ENCODE results near the gene SLC6A9. TPM values are rescaled to one million over a fixed set of nuclear protein-coding genes. Genes with fewer than 3 reads are reported as not detected.

Gene SLC6A9
- polyA plus RNA-seq, 4 donors, result 0.81 to 15.7 (median 2.0) TPM

GRCh38 chr1:44021156-44021555, 10.1 kb downstream of the SLC6A9 start:
- WGBS, 3 donors, result 87 to 95% (median 94%) methylated on average over 8 of the region's 8 CpGs
- Histone ChIP-seq H3K4me1 (ENCODE audit: control insufficient read depth in 3 of 3, insufficient read depth in 2 of 3, low read depth in 1 of 3, low read length in 2 of 3) (peaks cover 0 to 18% (median 0%) of the 10 kb centered on the region in 3 donors), H3K9me3 (ENCODE audit: control insufficient read depth in 2 of 2, insufficient read depth in 1 of 2, low read depth in 1 of 2, low read length in 1 of 2) (no peaks in the 10 kb centered on the region), H3K27ac (ENCODE audit: low read depth in 1 of 3, low read length in 2 of 3) (no peak overlapping the region), H3K27me3 (ENCODE audit: control insufficient read depth in 3 of 3, insufficient read depth in 3 of 3, low read length in 3 of 3) (no peaks in the 10 kb centered on the region), H3K4me3 (ENCODE audit: low read depth in 1 of 3, low read length in 3 of 3) (no peak overlapping the region), H3K36me3 (ENCODE audit: control insufficient read depth in 3 of 3, insufficient read depth in 2 of 3, low read depth in 1 of 3, low read length in 3 of 3) (peaks cover 0 to 10% (median 0%) of the 10 kb centered on the region in 3 donors)
- DNase-seq, result no peak
- no peak for FAIRE-seq

GRCh38 chr1:44020464-44020863, 10.8 kb downstream of the SLC6A9 start:
- H3K36me3 ChIP-seq (ENCODE audit: control insufficient read depth in 3 of 3, insufficient read depth in 2 of 3, low read depth in 1 of 3, low read length in 3 of 3), result peaks cover 0 to 10% (median 0%) of the 10 kb centered on the region in 3 donors
- peaks cover 0 to 11% (median 0%) of the 10 kb centered on the region in 3 donors for H3K4me1 ChIP-seq (ENCODE audit: control insufficient read depth in 3 of 3, insufficient read depth in 2 of 3, low read depth in 1 of 3, low read length in 2 of 3)
- no peaks in the 10 kb centered on the region for H3K27me3 ChIP-seq (ENCODE audit: control insufficient read depth in 3 of 3, insufficient read depth in 3 of 3, low read length in 3 of 3)
- no peak overlapping the region for H3K4me3 ChIP-seq (ENCODE audit: low read depth in 1 of 3, low read length in 3 of 3)
- WGBS, 3 donors, result 78 to 86% (median 85%) methylated on average over 6 of the region's 6 CpGs
- no peaks in the 10 kb centered on the region for H3K9me3 ChIP-seq (ENCODE audit: control insufficient read depth in 2 of 2, insufficient read depth in 1 of 2, low read depth in 1 of 2, low read length in 1 of 2)
- no peak for FAIRE-seq
- H3K27ac ChIP-seq (ENCODE audit: low read depth in 1 of 3, low read length in 2 of 3), result no peak overlapping the region
- no peak for DNase-seq

- no peaks in the 10 kb centered on the region for H3K9me3 ChIP-seq (ENCODE audit: control insufficient read depth in 2 of 2, insufficient read depth in 1 of 2, low read depth in 1 of 2, low read length in 1 of 2)
- peaks cover 0 to 14% (median 0%) of the 10 kb centered on the region in 3 donors for H3K4me1 ChIP-seq (ENCODE audit: control insufficient read depth in 3 of 3, insufficient read depth in 2 of 3, low read depth in 1 of 3, low read length in 2 of 3)
- no peaks in the 10 kb centered on the region for H3K27me3 ChIP-seq (ENCODE audit: control insufficient read depth in 3 of 3, insufficient read depth in 3 of 3, low read length in 3 of 3)
- no peak overlapping the region for H3K4me3 ChIP-seq (ENCODE audit: low read depth in 1 of 3, low read length in 3 of 3)
- WGBS, 3 donors, result 79 to 94% (median 87%) methylated on average over 13 of the region's 13 CpGs
- FAIRE-seq, result no peak
- peaks cover 0 to 10% (median 0%) of the 10 kb centered on the region in 3 donors for H3K36me3 ChIP-seq (ENCODE audit: control insufficient read depth in 3 of 3, insufficient read depth in 2 of 3, low read depth in 1 of 3, low read length in 3 of 3)
- no peak overlapping the region for H3K27ac ChIP-seq (ENCODE audit: low read depth in 1 of 3, low read length in 2 of 3)
- no peak for DNase-seq
These were observed 11.8 kb downstream of the SLC6A9 start for GRCh38 chr1:44019466-44019948.

- WGBS, 3 donors, result 89 to 91% (median 90%) methylated on average over 20 of the region's 20 CpGs
- Histone ChIP-seq H3K36me3 (ENCODE audit: control insufficient read depth in 3 of 3, insufficient read depth in 2 of 3, low read depth in 1 of 3, low read length in 3 of 3) (peaks cover 0 to 3% (median 0%) of the 10 kb centered on the region in 3 donors), H3K27me3 (ENCODE audit: control insufficient read depth in 3 of 3, insufficient read depth in 3 of 3, low read length in 3 of 3) (no peaks in the 10 kb centered on the region), H3K27ac (ENCODE audit: low read depth in 1 of 3, low read length in 2 of 3) (no peak overlapping the region), H3K9me3 (ENCODE audit: control insufficient read depth in 2 of 2, insufficient read depth in 1 of 2, low read depth in 1 of 2, low read length in 1 of 2) (no peaks in the 10 kb centered on the region), H3K4me3 (ENCODE audit: low read depth in 1 of 3, low read length in 3 of 3) (no peak overlapping the region), H3K4me1 (ENCODE audit: control insufficient read depth in 3 of 3, insufficient read depth in 2 of 3, low read depth in 1 of 3, low read length in 2 of 3) (peaks cover 0 to 22% (median 0%) of the 10 kb centered on the region in 3 donors)
- DNase-seq (no peak), FAIRE-seq (no peak)
These were observed 14.3 kb downstream of the SLC6A9 start for GRCh38 chr1:44016890-44017400.

- FAIRE-seq (no peak), DNase-seq (no peak)
- 86 to 90% (median 87%) methylated on average over 16 to 20 of the region's 20 CpGs for WGBS, 3 donors
- Histone ChIP-seq H3K4me3 (ENCODE audit: low read depth in 1 of 3, low read length in 3 of 3) (no peak overlapping the region), H3K9me3 (ENCODE audit: control insufficient read depth in 2 of 2, insufficient read depth in 1 of 2, low read depth in 1 of 2, low read length in 1 of 2) (no peaks in the 10 kb centered on the region), H3K27ac (ENCODE audit: low read depth in 1 of 3, low read length in 2 of 3) (no peak overlapping the region), H3K4me1 (ENCODE audit: control insufficient read depth in 3 of 3, insufficient read depth in 2 of 3, low read depth in 1 of 3, low read length in 2 of 3) (peaks cover 0 to 23% (median 0%) of the 10 kb centered on the region in 3 donors), H3K36me3 (ENCODE audit: control insufficient read depth in 3 of 3, insufficient read depth in 2 of 3, low read depth in 1 of 3, low read length in 3 of 3) (peaks cover 0 to 2% (median 0%) of the 10 kb centered on the region in 3 donors), H3K27me3 (ENCODE audit: control insufficient read depth in 3 of 3, insufficient read depth in 3 of 3, low read length in 3 of 3) (no peaks in the 10 kb centered on the region)
These were observed 15.0 kb downstream of the SLC6A9 start for GRCh38 chr1:44016041-44016889.

GRCh38 chr1:44015206-44015605, 16.1 kb downstream of the SLC6A9 start:
- Histone ChIP-seq H3K9me3 (ENCODE audit: control insufficient read depth in 2 of 2, insufficient read depth in 1 of 2, low read depth in 1 of 2, low read length in 1 of 2) (no peaks in the 10 kb centered on the region), H3K27me3 (ENCODE audit: control insufficient read depth in 3 of 3, insufficient read depth in 3 of 3, low read length in 3 of 3) (no peaks in the 10 kb centered on the region), H3K4me3 (ENCODE audit: low read depth in 1 of 3, low read length in 3 of 3) (no peak overlapping the region), H3K36me3 (ENCODE audit: control insufficient read depth in 3 of 3, insufficient read depth in 2 of 3, low read depth in 1 of 3, low read length in 3 of 3) (peaks cover 0 to 2% (median 0%) of the 10 kb centered on the region in 3 donors), H3K27ac (ENCODE audit: low read depth in 1 of 3, low read length in 2 of 3) (no peak overlapping the region), H3K4me1 (ENCODE audit: control insufficient read depth in 3 of 3, insufficient read depth in 2 of 3, low read depth in 1 of 3, low read length in 2 of 3) (peaks cover 0 to 25% (median 0%) of the 10 kb centered on the region in 3 donors)
- WGBS, 3 donors, result 69 to 92% (median 84%) methylated on average over 3 of the region's 3 CpGs
- no peak for DNase-seq
- FAIRE-seq, result no peak

GRCh38 chr1:44014365-44015104, 16.7 kb downstream of the SLC6A9 start:
- no peaks in the 10 kb centered on the region for H3K27me3 ChIP-seq (ENCODE audit: control insufficient read depth in 3 of 3, insufficient read depth in 3 of 3, low read length in 3 of 3)
- H3K27ac ChIP-seq (ENCODE audit: low read depth in 1 of 3, low read length in 2 of 3), result no peak overlapping the region
- no peaks in the 10 kb centered on the region for H3K9me3 ChIP-seq (ENCODE audit: control insufficient read depth in 2 of 2, insufficient read depth in 1 of 2, low read depth in 1 of 2, low read length in 1 of 2)
- DNase-seq, result peak in 1 of 2 donors; percentile 10
- H3K4me1 ChIP-seq (ENCODE audit: control insufficient read depth in 3 of 3, insufficient read depth in 2 of 3, low read depth in 1 of 3, low read length in 2 of 3), result peaks cover 0 to 25% (median 0%) of the 10 kb centered on the region in 3 donors
- 63 to 71% (median 68%) methylated on average over 8 of the region's 8 CpGs for WGBS, 3 donors
- H3K4me3 ChIP-seq (ENCODE audit: low read depth in 1 of 3, low read length in 3 of 3), result no peak overlapping the region
- peaks cover 0 to 4% (median 0%) of the 10 kb centered on the region in 3 donors for H3K36me3 ChIP-seq (ENCODE audit: control insufficient read depth in 3 of 3, insufficient read depth in 2 of 3, low read depth in 1 of 3, low read length in 3 of 3)
- FAIRE-seq, result no peak

GRCh38 chr1:44013949-44014348, 17.3 kb downstream of the SLC6A9 start:
- FAIRE-seq (no peak), DNase-seq (no peak)
- Histone ChIP-seq H3K27ac (ENCODE audit: low read depth in 1 of 3, low read length in 2 of 3) (no peak overlapping the region), H3K27me3 (ENCODE audit: control insufficient read depth in 3 of 3, insufficient read depth in 3 of 3, low read length in 3 of 3) (no peaks in the 10 kb centered on the region), H3K36me3 (ENCODE audit: control insufficient read depth in 3 of 3, insufficient read depth in 2 of 3, low read depth in 1 of 3, low read length in 3 of 3) (peaks cover 0 to 4% (median 0%) of the 10 kb centered on the region in 3 donors), H3K9me3 (ENCODE audit: control insufficient read depth in 2 of 2, insufficient read depth in 1 of 2, low read depth in 1 of 2, low read length in 1 of 2) (no peaks in the 10 kb centered on the region), H3K4me3 (ENCODE audit: low read depth in 1 of 3, low read length in 3 of 3) (no peak overlapping the region), H3K4me1 (ENCODE audit: control insufficient read depth in 3 of 3, insufficient read depth in 2 of 3, low read depth in 1 of 3, low read length in 2 of 3) (peaks cover 0 to 25% (median 0%) of the 10 kb centered on the region in 3 donors)
- 80 to 95% (median 89%) methylated on average over 5 of the region's 5 CpGs for WGBS, 3 donors
